Stimulated activated CD4-positive, alpha-beta T cell treated with anti-CD3 and anti-CD28 coated beads, TNF-alpha, amount 100 ng/mL, for 48 hours (primary cell): ENCODE measurements around the gene SLC38A9.

ENCODE experiments used
- DNase-seq, 3 donors: peaks; one replicate each; pipeline ENCODE4 v3.0.0-alpha.2; 2020; ENCODE audit warnings: low read depth in 3 of 3

The SLC38A9 gene

GRCh38 chr5:55650386-55650785, 61.7 kb downstream of the SLC38A9 start:
- DNase-seq = no peak

DNA sequence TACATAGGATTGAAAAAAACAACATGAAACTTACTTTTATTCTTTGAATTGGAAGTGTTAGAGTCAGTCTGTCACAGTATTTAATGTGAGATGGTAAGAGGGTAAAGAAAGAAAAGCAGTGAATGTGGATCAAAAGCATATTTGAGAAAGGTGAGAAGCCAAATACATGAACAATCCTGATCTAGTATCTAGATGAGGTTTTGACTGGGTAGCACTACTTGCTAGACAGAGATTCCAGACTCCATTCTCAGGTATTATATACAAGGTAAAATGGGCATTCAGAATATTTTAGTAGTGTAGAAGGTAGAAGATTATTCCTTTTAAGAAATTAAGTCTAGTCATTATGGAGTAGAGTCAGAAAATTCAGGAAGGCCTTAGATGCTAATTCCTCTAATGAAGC, 62.2 kb downstream of the SLC38A9 start:
- DNase-seq = no peak

GRCh38 chr5:55645304-55645703, 66.8 kb downstream of the SLC38A9 start:
- no peak for DNase-seq

DNA sequence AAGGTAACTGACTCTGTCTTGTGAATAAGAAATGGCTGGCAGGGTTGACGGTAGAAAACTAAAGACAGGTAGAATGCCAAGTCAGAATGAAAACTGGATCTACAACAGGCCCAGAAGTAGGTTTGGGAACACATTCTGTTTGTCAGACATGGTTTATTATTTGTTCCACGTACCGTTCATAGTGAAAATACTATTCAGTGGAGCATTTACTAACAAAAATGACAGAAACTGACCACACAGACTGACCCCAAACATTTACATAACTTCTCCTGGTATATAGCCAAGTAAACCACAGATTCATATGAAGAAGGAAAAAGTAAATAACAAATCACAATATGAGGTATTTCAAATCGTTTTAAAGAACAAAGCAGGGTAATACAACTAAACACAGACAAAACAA, 73.7 kb downstream of the SLC38A9 start:
- no peak for DNase-seq

- DNase-seq = no peak
Measured at GRCh38 chr5:55638051-55638450, 74.1 kb downstream of the SLC38A9 start.

GRCh38 chr5:55636683-55637082, 75.4 kb downstream of the SLC38A9 start:
- DNase-seq = no peak

GRCh38 chr5:55636177-55636576, 75.9 kb downstream of the SLC38A9 start:
- no peak for DNase-seq

- DNase-seq = no peak
Measured at GRCh38 chr5:55634866-55635265, 77.3 kb downstream of the SLC38A9 start.

GRCh38 chr5:55634209-55634805, 77.8 kb downstream of the SLC38A9 start:
- no peak for DNase-seq

DNA sequence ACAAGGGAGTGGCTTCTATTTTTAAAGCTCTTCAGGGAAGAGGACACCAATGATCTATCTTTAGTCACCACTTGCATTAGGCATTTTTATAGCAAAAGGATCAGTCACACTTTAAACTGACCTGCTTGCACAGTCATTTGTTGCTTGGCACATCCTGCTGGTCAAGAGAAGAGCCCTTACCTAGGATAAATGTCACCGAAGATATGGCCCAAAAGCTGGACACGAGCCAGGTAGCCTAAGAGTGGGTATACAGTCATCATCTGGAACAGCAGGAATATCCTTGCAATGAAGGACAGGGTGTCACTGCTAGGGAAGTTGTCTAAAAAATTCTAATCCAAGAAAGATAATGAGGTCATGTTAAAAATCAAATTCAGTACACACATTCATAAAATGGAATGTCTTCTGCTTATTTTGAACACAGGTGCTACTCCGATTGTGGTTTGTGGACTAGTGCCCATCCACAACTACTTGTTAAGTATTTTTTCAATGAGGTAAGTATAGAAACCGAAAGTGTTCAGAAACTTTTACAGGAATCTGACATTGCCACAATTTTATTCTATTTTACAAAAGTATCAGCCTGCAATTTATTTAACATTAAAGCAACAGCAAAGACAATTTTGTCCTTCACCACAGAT, 78.4 kb downstream of the SLC38A9 start:
- no peak for DNase-seq

DNA sequence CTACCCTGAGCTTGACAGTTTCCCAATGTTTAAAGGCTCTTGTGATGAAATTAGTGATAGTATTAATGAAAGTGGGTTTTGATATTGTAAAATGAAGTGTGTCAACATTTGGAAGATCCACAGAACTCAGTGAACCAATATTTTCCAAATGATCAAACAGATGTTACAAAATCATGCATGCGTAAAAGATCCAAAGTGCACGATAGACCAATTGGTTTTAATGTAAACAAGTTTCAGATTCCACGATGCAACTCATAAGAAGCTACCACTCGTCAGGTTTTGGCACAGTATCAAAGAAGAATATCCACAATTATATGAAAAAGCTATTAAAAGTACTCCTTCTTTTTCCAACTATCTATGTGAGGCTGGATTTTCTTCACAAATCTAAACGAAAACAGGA, 82.3 kb downstream of the SLC38A9 start:
- DNase-seq = no peak

GRCh38 chr5:55626790-55627189, 85.3 kb downstream of the SLC38A9 start:
- DNase-seq = no peak

DNA sequence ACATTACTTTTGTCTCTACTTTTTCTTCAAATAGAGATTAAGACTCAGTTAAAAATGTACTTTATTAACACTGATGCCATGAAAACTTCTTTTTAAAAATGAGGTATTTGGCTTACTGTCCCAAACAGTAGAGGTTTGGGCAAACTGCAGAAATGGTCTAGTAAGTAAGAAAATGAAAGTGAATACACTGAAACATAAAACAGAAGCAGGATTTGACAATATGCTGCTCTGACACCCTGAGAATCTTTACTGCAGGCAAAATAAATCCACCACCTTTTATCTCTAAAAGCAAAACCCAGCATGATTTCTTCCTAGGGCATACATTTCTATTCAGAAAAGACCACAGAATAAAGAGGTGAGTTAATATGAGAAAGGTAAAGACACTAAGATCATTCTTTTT, 86.2 kb downstream of the SLC38A9 start:
- DNase-seq = no peak

DNA sequence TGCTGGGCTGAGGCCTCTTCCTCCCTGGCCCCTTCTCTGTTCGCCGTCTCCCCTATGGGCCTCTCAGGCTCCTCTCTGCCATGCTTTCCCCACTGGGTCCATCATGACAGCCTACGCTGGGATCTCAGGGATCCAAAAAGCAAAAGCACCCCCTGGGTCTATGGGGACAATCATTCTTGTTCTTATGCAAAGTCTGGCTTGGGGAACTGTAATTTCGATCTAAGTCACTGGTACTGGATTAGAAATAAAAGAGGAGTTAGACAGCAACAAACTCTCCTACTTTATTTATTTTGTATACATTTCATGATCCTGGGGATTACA, 86.6 kb downstream of the SLC38A9 start:
- DNase-seq = no peak

DNA sequence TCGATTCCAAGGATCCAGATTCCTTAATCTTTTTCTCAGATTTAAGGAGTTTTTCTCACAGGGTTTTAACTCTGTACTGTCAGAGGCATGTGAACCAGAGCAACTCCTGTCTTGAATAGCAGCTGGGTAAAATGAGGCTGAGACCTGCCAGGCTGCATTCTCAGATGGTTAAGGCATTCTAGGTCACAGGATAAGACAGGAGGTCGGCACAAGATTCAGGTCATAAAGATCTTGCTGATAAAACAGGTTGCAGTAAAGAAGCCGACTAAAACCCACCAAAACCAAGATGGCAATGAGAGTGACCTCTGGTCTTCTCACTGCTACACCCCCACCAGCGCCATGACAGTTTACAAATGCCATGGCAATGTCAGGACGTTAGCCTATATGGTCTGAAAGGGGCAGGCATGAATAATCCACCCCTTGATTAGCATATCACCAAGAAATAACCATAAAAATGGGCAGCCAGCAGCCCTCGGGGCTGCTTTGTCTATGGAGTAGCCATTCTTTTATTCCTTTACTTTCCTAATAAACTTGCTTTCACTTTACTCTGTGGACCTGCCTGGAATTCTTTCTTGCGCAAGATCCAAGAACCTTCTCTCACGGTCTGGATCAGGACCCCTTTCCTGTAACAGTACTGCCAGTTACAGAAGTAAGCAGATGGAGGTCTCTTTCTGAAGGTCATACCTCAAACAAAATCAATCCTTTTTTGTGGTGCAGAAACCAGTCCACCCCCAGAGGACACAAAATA, 87.1 kb downstream of the SLC38A9 start:
- no peak for DNase-seq

GRCh38 chr5:55623789-55624188, 88.3 kb downstream of the SLC38A9 start:
- DNase-seq = no peak

DNA sequence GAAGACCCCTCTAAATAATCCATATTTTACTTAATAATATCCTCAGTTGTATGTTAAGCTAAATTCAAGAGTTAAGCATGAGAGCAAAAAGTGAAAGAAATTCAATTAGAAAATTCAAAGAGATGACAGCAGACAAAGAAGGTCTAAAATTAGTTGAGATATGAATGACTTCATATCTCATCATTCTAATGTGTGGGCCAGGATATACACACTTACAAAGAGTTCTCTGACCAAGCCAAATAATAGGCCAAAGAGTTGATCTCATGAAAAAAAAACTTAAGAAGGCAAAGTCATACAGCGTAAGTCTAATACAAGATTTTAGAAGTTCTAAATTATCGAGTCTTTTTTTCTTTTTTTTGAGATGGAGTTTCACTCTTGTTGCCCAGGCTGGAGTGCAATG, 89.7 kb downstream of the SLC38A9 start:
- DNase-seq = no peak

GRCh38 chr5:55621229-55621628, 90.9 kb downstream of the SLC38A9 start:
- no peak for DNase-seq

DNA sequence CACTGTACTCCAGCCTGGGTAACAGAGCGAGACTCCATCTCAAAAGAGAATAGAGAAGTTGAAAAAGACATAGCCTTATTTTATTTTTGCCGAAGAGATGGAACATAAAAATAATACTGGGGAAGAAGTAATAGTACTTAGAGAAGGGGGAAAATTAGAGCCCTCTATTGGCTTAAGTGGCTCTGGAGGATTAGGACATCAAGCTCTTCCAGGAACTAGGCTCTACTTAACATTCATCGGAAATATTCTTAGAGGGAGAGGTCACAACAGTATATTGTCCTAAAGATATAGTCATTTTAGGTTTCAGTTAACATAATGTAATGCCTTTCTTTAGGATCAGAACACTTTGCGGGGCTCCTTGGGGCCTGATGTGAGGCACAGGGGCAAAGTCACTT, 91.4 kb downstream of the SLC38A9 start:
- no peak for DNase-seq

GRCh38 chr5:55620009-55620765, 91.9 kb downstream of the SLC38A9 start:
- DNase-seq = no peak

DNA sequence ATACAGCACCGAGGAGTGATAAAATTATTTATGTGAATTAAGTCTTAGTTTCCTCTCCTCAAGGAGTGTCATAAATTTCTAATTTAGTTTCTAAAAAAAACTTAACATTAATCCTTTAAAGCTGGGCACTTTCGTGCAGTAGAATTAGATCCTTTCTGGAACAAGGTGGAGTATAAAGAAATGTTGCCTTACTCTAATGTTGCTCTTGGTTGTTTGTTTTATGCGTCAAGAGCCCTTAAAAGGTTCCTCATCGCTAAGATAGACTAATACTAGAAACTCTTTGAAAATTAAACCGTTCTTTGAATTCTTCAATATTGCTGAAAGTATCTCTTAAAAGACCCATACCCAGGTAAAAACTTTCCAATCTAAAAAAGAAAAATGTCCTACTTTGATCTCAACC, 93.8 kb downstream of the SLC38A9 start:
- DNase-seq = no peak

DNA sequence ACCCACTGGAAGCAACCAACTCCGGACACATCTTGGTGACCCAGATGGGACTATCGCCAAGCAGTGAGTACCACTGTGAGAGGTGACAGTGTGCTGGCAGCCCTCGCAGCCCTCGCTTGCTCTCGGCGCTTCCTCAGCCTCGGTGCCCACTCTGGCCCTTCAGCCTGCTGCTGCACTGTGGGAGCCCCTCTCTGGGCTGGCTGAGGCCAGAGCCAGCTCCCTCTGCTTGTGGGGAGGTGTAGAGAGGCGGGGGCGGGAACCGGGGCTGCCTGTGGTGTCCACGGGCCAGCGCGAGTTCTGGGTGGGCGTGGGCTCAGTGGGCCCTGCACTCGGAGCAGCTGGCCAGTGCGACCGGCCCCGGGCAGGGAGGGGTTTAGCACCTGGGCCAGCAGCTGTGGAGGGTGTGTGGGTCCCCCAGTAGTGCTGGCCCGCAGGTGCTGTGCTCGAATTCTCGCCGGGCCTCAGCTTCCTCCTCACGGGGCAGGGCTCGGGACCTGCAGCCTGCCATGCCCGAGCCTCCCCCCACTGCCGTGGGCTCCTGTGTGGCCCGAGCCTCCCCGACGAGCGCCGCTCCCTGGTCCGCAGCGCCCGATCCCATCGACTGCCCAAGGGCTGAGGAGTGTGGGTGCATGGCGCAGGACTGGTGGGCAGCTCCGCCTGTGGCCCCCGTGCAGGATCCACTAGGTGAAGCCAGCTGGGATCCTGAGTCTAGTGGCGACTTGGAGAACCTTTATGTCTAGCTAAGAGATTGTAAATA, 98.8 kb downstream of the SLC38A9 start:
- DNase-seq = no peak
